Esophagus muscularis mucosa (tissue), 4 donors: ENCODE results near the gene ATG2B. TPM values are rescaled to one million over a fixed set of nuclear protein-coding genes. Genes with fewer than 3 reads are reported as not detected.

Experiments used
- DNase-seq: peaks from one replicate; pipeline ENCODE4 v3.0.0-alpha.2; 2017; ENCODE audit errors: extremely low spot score
- H3K27ac ChIP-seq, 4 donors: fragments of 200-600 bp; sonication (generic); replicated peaks in 1 of 4; 1 replicate in 3 of 4; 2 replicates in 1 of 4; pipeline ENCODE4 v1.5.1; 2016 to 2019; ENCODE audit warnings: mild to moderate bottlenecking in 1 of 4
- H3K27me3 ChIP-seq, 4 donors: fragments of 200-600 bp; sonication (generic); one replicate each; pipeline versions ENCODE4 v1.5.1 to v1.6.0; 2016 to 2019
- H3K36me3 ChIP-seq, 4 donors: fragments of 200-600 bp; sonication (generic); one replicate each; pipeline ENCODE4 v1.5.1; 2016 to 2019
- H3K4me1 ChIP-seq, 4 donors: fragments of 200-600 bp; sonication (generic); one replicate each; pipeline ENCODE4 v1.5.1; 2016 to 2019
- H3K4me3 ChIP-seq, 4 donors: fragments of 200-600 bp; sonication (generic); 1 replicate in 2 of 4; 2 replicates in 2 of 4; pipeline ENCODE4 v1.5.1; 2016 to 2019; ENCODE audit warnings: mild to moderate bottlenecking in 4 of 4, moderate library complexity in 1 of 4
- H3K9me3 ChIP-seq, 4 donors: fragments of 200-600 bp; sonication (generic); 1 replicate in 3 of 4; 2 replicates in 1 of 4; pipeline ENCODE4 v1.5.1; 2016 to 2019
- EP300 ChIP-seq: sonication (generic); formaldehyde crosslinking; IDR thresholded peaks from one replicate; pipeline ENCODE4 v1.6.1; 2017; ENCODE audit warnings: antibody characterized with exemption
- POLR2A ChIP-seq: fragments of 450-650 bp; IDR thresholded peaks from one replicate; pipeline ENCODE4 v1.6.1; 2017; ENCODE audit warnings: antibody characterized with exemption, moderate library complexity, mild to moderate bottlenecking, low read depth
- POLR2AphosphoS5 ChIP-seq, 2 donors: sonication (generic); formaldehyde crosslinking; IDR thresholded peaks; one replicate each; pipeline ENCODE4 v1.6.1; 2017; ENCODE audit warnings: antibody characterized with exemption in 2 of 2
- WGBS: methylation state at CpG from one replicate; pipeline ENCODE4 v1.1.5; 2018; 5-methylcytosine and 5-hydroxymethylcytosine counted together
- intact Hi-C: fragments of 100-400 bp; cut with DNase I; formaldehyde crosslinking; loops from one replicate; pipeline ENCODE4 v1.15.1; 2023
- total RNA-seq, 4 donors: library from RNA; depleted of rRNA; stranded (reverse); fragments of >200 nt; gene quantifications; one replicate each; pipeline versions ENCODE4 v1.1.0 to v1.2.1, GENCODE V29; 2016
- TF ChIP-seq, protein P1 (sequence below), 3 experiments: fragments of 200-600 bp in 2 of 3; fragments of 450-650 bp in 1 of 3; sonication (generic) in 2 of 3; IDR thresholded peaks; one replicate each; pipeline ENCODE4 v1.5.1; 2017 to 2019; ENCODE audit warnings: antibody characterized with exemption in 3 of 3, mild to moderate bottlenecking in 2 of 3, moderate library complexity in 1 of 3

ATG2B gene
- total RNA-seq, 4 donors from 2014 or later: 18.2 to 26.6 (median 23.1) TPM

DNA sequence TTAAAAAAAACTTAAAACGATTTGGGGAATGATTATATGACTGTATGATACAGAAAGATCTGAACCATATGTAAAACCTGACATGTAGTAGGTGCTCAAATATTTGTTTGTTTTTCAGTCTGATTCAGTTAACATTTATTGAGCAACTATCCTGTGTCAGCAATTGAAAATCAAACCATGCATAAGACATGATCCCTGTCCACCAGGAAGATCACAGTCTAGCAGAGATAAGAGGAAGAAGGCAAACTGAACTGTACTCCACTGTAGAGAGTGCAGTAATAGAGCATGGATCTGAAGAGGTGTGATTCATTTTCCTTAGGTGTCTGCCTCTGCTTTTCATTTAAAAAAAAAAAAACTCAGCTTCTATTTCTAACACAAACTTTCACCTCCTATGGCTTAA is 20.9 kb upstream of the ATG2B start:
- TF ChIP-seq POLR2AphosphoS5 (IDR thresholded peaks at IDR 0.05) (no peak), EP300 (no peak), POLR2A (no peak)
- TF ChIP-seq, protein P1, sequence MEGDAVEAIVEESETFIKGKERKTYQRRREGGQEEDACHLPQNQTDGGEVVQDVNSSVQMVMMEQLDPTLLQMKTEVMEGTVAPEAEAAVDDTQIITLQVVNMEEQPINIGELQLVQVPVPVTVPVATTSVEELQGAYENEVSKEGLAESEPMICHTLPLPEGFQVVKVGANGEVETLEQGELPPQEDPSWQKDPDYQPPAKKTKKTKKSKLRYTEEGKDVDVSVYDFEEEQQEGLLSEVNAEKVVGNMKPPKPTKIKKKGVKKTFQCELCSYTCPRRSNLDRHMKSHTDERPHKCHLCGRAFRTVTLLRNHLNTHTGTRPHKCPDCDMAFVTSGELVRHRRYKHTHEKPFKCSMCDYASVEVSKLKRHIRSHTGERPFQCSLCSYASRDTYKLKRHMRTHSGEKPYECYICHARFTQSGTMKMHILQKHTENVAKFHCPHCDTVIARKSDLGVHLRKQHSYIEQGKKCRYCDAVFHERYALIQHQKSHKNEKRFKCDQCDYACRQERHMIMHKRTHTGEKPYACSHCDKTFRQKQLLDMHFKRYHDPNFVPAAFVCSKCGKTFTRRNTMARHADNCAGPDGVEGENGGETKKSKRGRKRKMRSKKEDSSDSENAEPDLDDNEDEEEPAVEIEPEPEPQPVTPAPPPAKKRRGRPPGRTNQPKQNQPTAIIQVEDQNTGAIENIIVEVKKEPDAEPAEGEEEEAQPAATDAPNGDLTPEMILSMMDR (IDR thresholded peaks at IDR 0.05): no peak
- no peaks in the 10 kb centered on the region for H3K27me3 ChIP-seq
- no peak overlapping the region for H3K4me3 ChIP-seq
- H3K36me3 ChIP-seq: peaks cover 8 to 53% (median 20%) of the 10 kb centered on the region in 4 donors
- H3K9me3 ChIP-seq: no peaks in the 10 kb centered on the region
- DNase-seq: no peak
- intact Hi-C loops: no loop called here
- no peaks in the 10 kb centered on the region for H3K4me1 ChIP-seq
- H3K27ac ChIP-seq: no peak overlapping the region
- 77% methylated on average over 1 of the region's 1 CpG for WGBS

DNA sequence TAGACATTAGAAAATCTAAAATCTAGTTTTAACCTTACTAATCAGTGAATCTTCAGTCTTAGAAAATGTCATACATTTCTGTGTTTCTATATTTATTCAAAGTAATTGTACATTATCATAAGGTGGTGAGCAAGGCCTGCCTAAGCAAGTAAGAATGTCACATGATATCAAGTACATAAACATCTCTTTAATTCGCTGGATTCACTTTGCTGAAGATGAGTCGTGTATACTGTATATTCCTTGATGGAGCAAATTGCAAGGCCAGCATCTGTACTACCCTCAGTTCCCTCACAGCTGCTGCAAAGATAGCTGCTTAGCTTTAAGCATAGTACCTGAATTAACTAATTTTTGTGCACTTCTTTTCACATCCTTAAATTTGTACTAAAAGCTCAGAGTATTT is 20.3 kb upstream of the ATG2B start:
- intact Hi-C loops: no loop called here
- Histone ChIP-seq H3K4me3 (no peak overlapping the region), H3K9me3 (no peaks in the 10 kb centered on the region), H3K27me3 (no peaks in the 10 kb centered on the region), H3K4me1 (no peaks in the 10 kb centered on the region), H3K36me3 (peaks cover 8 to 53% (median 20%) of the 10 kb centered on the region in 4 donors), H3K27ac (no peak overlapping the region)
- TF ChIP-seq, protein P1 (IDR thresholded peaks at IDR 0.05): no peak
- TF ChIP-seq POLR2A (no peak), POLR2AphosphoS5 (IDR thresholded peaks at IDR 0.05) (no peak), EP300 (no peak)
- 91% methylated on average over 2 of the region's 2 CpGs for WGBS
- DNase-seq: no peak

DNA sequence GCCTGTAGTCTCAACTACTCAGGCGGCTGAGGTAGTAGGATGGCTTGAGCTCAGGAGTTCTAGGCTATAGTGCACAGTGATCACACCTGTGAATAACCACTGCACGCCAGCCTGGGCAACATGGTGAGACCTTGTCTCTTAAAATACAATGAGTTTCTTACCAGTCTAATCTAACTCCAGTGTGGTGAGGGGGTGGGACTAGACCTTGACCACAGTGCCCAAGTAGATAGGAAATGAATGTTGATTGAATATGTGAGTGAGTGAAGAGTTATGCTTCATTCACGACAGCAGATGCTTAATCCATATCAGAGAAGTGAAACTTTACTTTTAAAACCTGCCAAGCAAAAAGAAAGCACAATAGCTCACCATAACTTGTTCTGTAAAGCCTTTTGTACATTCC is 17.6 kb upstream of the ATG2B start:
- 96% methylated on average over 3 of the region's 3 CpGs for WGBS
- TF ChIP-seq, protein P1 (IDR thresholded peaks at IDR 0.05): no peak
- TF ChIP-seq POLR2AphosphoS5 (IDR thresholded peaks at IDR 0.05) (no peak), EP300 (no peak), POLR2A (no peak)
- Histone ChIP-seq H3K4me1 (no peaks in the 10 kb centered on the region), H3K27me3 (no peaks in the 10 kb centered on the region), H3K27ac (no peak overlapping the region), H3K4me3 (no peak overlapping the region), H3K36me3 (peaks cover 6 to 35% (median 14%) of the 10 kb centered on the region in 4 donors), H3K9me3 (no peaks in the 10 kb centered on the region)
- intact Hi-C loops: no loop called here
- peak; percentile 64 for DNase-seq

DNA sequence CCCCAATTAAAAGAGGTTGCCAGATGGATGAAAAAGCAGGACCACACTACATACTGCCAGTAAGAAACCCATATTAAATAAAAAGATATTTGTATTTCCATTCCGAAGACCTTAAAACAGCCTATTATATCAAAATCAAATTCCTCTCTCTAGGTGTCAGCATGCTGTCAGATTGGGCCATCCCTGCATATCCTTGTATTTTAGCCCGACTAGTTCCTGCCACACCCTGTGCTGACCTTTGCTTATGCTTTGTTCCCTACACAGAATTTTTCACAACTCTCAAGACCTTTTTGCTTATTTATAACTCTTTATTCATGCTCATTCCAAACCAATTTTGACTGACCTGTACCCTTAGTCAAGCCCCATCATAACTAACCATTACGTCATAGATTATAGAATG is 13.0 kb upstream of the ATG2B start:
- H3K27ac ChIP-seq: no peak overlapping the region
- H3K4me3 ChIP-seq: no peak overlapping the region
- H3K36me3 ChIP-seq: no peaks in the 10 kb centered on the region
- intact Hi-C loops: no loop called here
- TF ChIP-seq POLR2AphosphoS5 (IDR thresholded peaks at IDR 0.05): no peak
- TF ChIP-seq EP300: no peak
- TF ChIP-seq, protein P1 (IDR thresholded peaks at IDR 0.05): no peak
- TF ChIP-seq POLR2A: no peak
- H3K27me3 ChIP-seq: no peaks in the 10 kb centered on the region
- 85% methylated on average over 3 of the region's 3 CpGs for WGBS
- no peaks in the 10 kb centered on the region for H3K4me1 ChIP-seq
- H3K9me3 ChIP-seq: no peaks in the 10 kb centered on the region
- DNase-seq: no peak

DNA sequence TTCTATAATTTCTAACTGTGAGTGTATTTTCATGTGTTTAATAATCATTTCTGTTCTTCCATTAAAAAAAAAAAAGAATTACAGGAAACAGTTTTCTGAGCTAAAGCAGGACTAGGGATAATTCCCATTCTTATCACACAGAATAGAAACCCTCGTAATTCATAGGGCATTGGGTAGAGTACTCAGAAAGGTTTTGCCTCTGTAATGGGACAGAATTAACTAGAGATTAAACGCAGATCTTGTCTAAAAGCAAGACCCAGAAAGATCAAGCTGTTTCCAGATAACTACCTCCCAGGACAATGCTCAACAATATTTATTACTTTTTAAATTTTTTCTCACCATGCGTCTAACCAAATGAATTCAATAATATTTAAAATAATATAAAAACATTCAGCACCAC is 10.4 kb upstream of the ATG2B start:
- Histone ChIP-seq H3K9me3 (no peaks in the 10 kb centered on the region), H3K4me1 (no peaks in the 10 kb centered on the region), H3K27ac (no peak overlapping the region), H3K36me3 (no peaks in the 10 kb centered on the region), H3K4me3 (no peak overlapping the region), H3K27me3 (no peaks in the 10 kb centered on the region)
- WGBS: 79% methylated on average over 3 of the region's 3 CpGs
- no peak for TF ChIP-seq EP300
- TF ChIP-seq, protein P1 (IDR thresholded peaks at IDR 0.05): no peak
- TF ChIP-seq POLR2AphosphoS5 (IDR thresholded peaks at IDR 0.05): no peak
- no peak for TF ChIP-seq POLR2A
- DNase-seq: no peak
- intact Hi-C loops: no loop called here
